ENCODE data around the gene BMI1. TPM values are rescaled to one million over a fixed set of nuclear protein-coding genes. Genes with fewer than 3 reads are reported as not detected.

BMI1 gene
- total RNA-seq, 1 experiment from 2014 or later, result 6.8 TPM

GRCh38 chr10:22335173-22335933 lies 14.5 kb downstream of the BMI1 start:
- Histone ChIP-seq H3K23ac (ENCODE audit: insufficient read length, low read depth, low read length) (no peak overlapping the region), H3K14ac (ENCODE audit: insufficient read depth, low read length) (peak overlapping the region; percentile 70; the same call in 1 of the 2 replicates), H4K8ac (replicated peaks; ENCODE audit: insufficient read length, low read depth, low read length) (no peak overlapping the region), H3K18ac (ENCODE audit: insufficient read length, low read depth, low read length) (peak overlapping the region; percentile 60), H3K4me2 (ENCODE audit: insufficient read depth, insufficient read length, low read length) (peak overlapping the region; percentile 38), H4K5ac (ENCODE audit: insufficient read length, low read depth, low read length) (no peak overlapping the region), H3K4me1 (ENCODE audit: insufficient read depth, low read length) (no peaks in the 10 kb centered on the region), H3T11ph (ENCODE audit: low read length) (no peak overlapping the region), H2BK12ac (ENCODE audit: insufficient read length, low read depth, low read length) (no peak overlapping the region), H3K79me2 (ENCODE audit: insufficient read depth, low read length) (no peaks in the 10 kb centered on the region), H3K23me2 (ENCODE audit: insufficient read length, low read depth, low read length, poor library complexity, severe bottlenecking) (peaks cover 19% of the 10 kb centered on the region), H3K4ac (ENCODE audit: low read depth, low read length) (no peak overlapping the region), H4K91ac (ENCODE audit: insufficient read length, low read depth, low read length) (no peak overlapping the region), H3K9me3 (ENCODE audit: control insufficient read depth, low read depth, low read length) (no peaks in the 10 kb centered on the region), H4K20me1 (ENCODE audit: control insufficient read depth, insufficient read depth, insufficient read length) (no peaks in the 10 kb centered on the region), H2BK120ac (ENCODE audit: low read depth, low read length, poor library complexity, severe bottlenecking) (no peak overlapping the region), H2AK5ac (ENCODE audit: insufficient read length, low read length) (no peak overlapping the region), H3K56ac (ENCODE audit: insufficient read length, low read depth, low read length) (no peak overlapping the region), H3K9ac (ENCODE audit: extremely low read depth, insufficient read length, low read length) (no peak overlapping the region), H2AFZ (ENCODE audit: low read length) (no peak overlapping the region), H2BK20ac (ENCODE audit: low read depth, low read length, poor library complexity, severe bottlenecking) (no peak overlapping the region), H3K27ac (ENCODE audit: insufficient read length, low read depth, low read length) (no peak overlapping the region), H3K79me1 (ENCODE audit: insufficient read depth, low read depth, low read length, poor library complexity, severe bottlenecking) (no peaks in the 10 kb centered on the region), H2BK5ac (ENCODE audit: insufficient read length, low read length) (no peak overlapping the region), H3K27me3 (ENCODE audit: insufficient read depth, low read length) (peaks cover 68% of the 10 kb centered on the region; the same call in 1 of the 2 replicates), H2BK15ac (ENCODE audit: low read depth, low read length) (no peak overlapping the region)
- Mint-ChIP-seq H3K27me3 (ENCODE audit: low read depth) (peaks cover 99% of the 10 kb centered on the region), H3K36me3 (ENCODE audit: insufficient read depth in 1 of 3, low read depth in 3 of 3) (no peaks in the 10 kb centered on the region), H3K27ac (no peak overlapping the region), H3K9me3 (no peaks in the 10 kb centered on the region; a peak in 3 of 5 replicates), H3K4me1 (peaks cover 9 to 21% of the 10 kb centered on the region in 2 experiments), H3K4me3 (peak overlapping the region; percentile 49 to 75)
- TF ChIP-seq CTCF (conservative IDR thresholded peaks at IDR 0.05), result no peak
- no CpG with 5 or more reads among the region's 71 CpGs for WGBS (ENCODE audit: extremely low coverage, insufficient read length, low lambda C conversion rate)
- DNase-seq, result peak; percentile 71
